ENCODE results near the gene CTNNBL1. TPM values are rescaled to one million over a fixed set of nuclear protein-coding genes. Genes with fewer than 3 reads are reported as not detected.

Gene CTNNBL1
- total and polyA plus RNA-seq, 2 experiments from 2014 or later: 36.3 to 68.7 TPM

GRCh38 chr20:37838769-37839431, 145.1 kb downstream of the CTNNBL1 start (continued):
- TF ChIP-seq ZNF462 (CRISPR knock-in tag; IDR thresholded peaks at IDR 0.05) (no peak), JUNB (IDR thresholded peaks at IDR 0.05; ENCODE audit: unreplicated experiment) (no peak), CTCF (conservative IDR thresholded peaks at IDR 0.05; ENCODE audit: low read depth in 2 of 2) (no peak), EZH2 (IDR thresholded peaks at IDR 0.05; ENCODE audit: low read depth, unreplicated experiment) (no peak), ETS1 (IDR thresholded peaks at IDR 0.05) (no peak), ZNF331 (CRISPR knock-in tag; IDR thresholded peaks at IDR 0.05; ENCODE audit: low read depth) (no peak)

Data from GM23338 (cell line).